SHP77 (cell line): ENCODE data around the gene KCNIP3.
A peak's percentile ranks its signal among the peaks of the same experiment; 100 is the strongest.

Source experiments
- DNase-seq, 2 experiments: peaks; one replicate each; lab custom pipeline; 2025; lab: John Stamatoyannopoulos, UW

Gene KCNIP3

GRCh38 chr2:95329891-95330793, 33.0 kb downstream of the KCNIP3 start:
- peak; percentile 17 to 68 for DNase-seq

- DNase-seq = no peak
Measured at GRCh38 chr2:95330794-95331338, 33.7 kb downstream of the KCNIP3 start.

GRCh38 chr2:95331606-95332005, 34.5 kb downstream of the KCNIP3 start:
- no peak for DNase-seq

- no peak for DNase-seq
Measured at GRCh38 chr2:95332036-95332435, 34.9 kb downstream of the KCNIP3 start.

- no peak for DNase-seq
Measured at GRCh38 chr2:95333056-95333455, 35.9 kb downstream of the KCNIP3 start.

GRCh38 chr2:95333888-95334338, 36.8 kb downstream of the KCNIP3 start:
- peak in 1 of 2 experiments; percentile 14 for DNase-seq

GRCh38 chr2:95334916-95335641, 37.9 kb downstream of the KCNIP3 start:
- DNase-seq = no peak

- DNase-seq = no peak
Measured at GRCh38 chr2:95336406-95336805, 39.3 kb downstream of the KCNIP3 start.

GRCh38 chr2:95337829-95338228, 40.7 kb downstream of the KCNIP3 start:
- no peak for DNase-seq

GRCh38 chr2:95342556-95343320, 45.6 kb downstream of the KCNIP3 start:
- DNase-seq = no peak

GRCh38 chr2:95343429-95344214, 46.5 kb downstream of the KCNIP3 start:
- no peak for DNase-seq

GRCh38 chr2:95344215-95344583, 47.1 kb downstream of the KCNIP3 start:
- no peak for DNase-seq

GRCh38 chr2:95344656-95345055, 47.5 kb downstream of the KCNIP3 start:
- no peak for DNase-seq

GRCh38 chr2:95345081-95345562, 48.0 kb downstream of the KCNIP3 start:
- no peak for DNase-seq

GRCh38 chr2:95345563-95346230, 48.5 kb downstream of the KCNIP3 start:
- peak; percentile 34 to 42 for DNase-seq

GRCh38 chr2:95346231-95346737, 49.1 kb downstream of the KCNIP3 start:
- DNase-seq = no peak

GRCh38 chr2:95346738-95347671, 49.9 kb downstream of the KCNIP3 start:
- DNase-seq = no peak

- no peak for DNase-seq
Measured at GRCh38 chr2:95347681-95348608, 50.8 kb downstream of the KCNIP3 start.
